Pancreas (tissue), 10 donors: ENCODE data around the gene CCL4. TPM values are rescaled to one million over a fixed set of nuclear protein-coding genes. Genes with fewer than 3 reads are reported as not detected.

Source experiments
- ATAC-seq, 4 donors: fragments of 200-7000 bp; cut with Tn5 transposase; one replicate each; pipeline versions ENCODE4 v1.8.0 to v1.9.1; 2020; ENCODE audit warnings: mild to moderate bottlenecking in 4 of 4, moderate library complexity in 4 of 4
- DNase-seq, 6 donors: peaks; one replicate each; pipeline ENCODE4 v3.0.0-alpha.2; 2020
- FAIRE-seq: peaks from 2 replicates; lab custom pipeline; 2012; peaks lifted over from hg19 to GRCh38; lab: Jason Lieb, UNC
- H3K27ac ChIP-seq, 4 donors: fragments of 200-600 bp; sonication (generic); 1 replicate in 3 of 4; 2 replicates in 1 of 4; pipeline versions ENCODE4 v1.5.0 to v1.8.0; 2020
- H3K27me3 ChIP-seq, 4 donors: fragments of 200-600 bp; one replicate each; pipeline ENCODE4 v1.8.0; 2021
- H3K36me3 ChIP-seq, 3 donors: fragments of 200-600 bp; sonication (generic) in 1 of 3; one replicate each; pipeline versions ENCODE4 v1.5.0 to v1.8.0; 2020 to 2021
- H3K4me1 ChIP-seq, 3 donors: fragments of 200-600 bp; one replicate each; pipeline ENCODE4 v1.8.0; 2021
- H3K4me3 ChIP-seq, 4 donors: fragments of 200-600 bp; sonication (generic) in 2 of 4; one replicate each; pipeline versions ENCODE4 v1.5.0 to v1.8.0; 2020 to 2021
- H3K9me3 ChIP-seq, 4 donors: fragments of 200-600 bp; one replicate each; pipeline ENCODE4 v1.8.0; 2021
- CTCF ChIP-seq, 4 donors: fragments of 200-600 bp; sonication (generic) in 3 of 4; IDR thresholded peaks; one replicate each; pipeline versions ENCODE4 v1.5.0 to v1.8.0; 2021; ENCODE audit warnings: antibody characterized with exemption in 4 of 4
- WGBS, 2 donors: extraction: QIAGEN DNeasy Blood & Tissue Kit; methylation state at CpG; one replicate each; pipeline ENCODE4 v1.1.7; 2013; 5-methylcytosine and 5-hydroxymethylcytosine counted together
- intact Hi-C, 3 donors: fragments of 100-400 bp; cut with DNase I; formaldehyde crosslinking; loops; one replicate each; pipeline versions ENCODE4 v1.11.1 to v1.14.2; 2022
- polyA plus RNA-seq, 2 donors: library from polyadenylated mRNA; stranded (reverse); fragments of 200-250 nt; gene quantifications; one replicate each; pipeline ENCODE4 v1.2.3, GENCODE V29; 2013
- total RNA-seq, 6 donors: library from RNA; stranded (reverse); fragmentation: NEBNext Ultra II Directional in 4 of 6; extraction: Animal tissue kit (Norgen Biotek cat#: 25700) in 4 of 6; gene quantifications; one replicate each; pipeline versions ENCODE4 v1.2.1 to v1.2.4, GENCODE V29; 2021 to 2023
- donor health status: healthy with polysubstance abuse.
- donor health status: DM: no; HTN: no; CAD: no; lungs with moderate emphysema.
- donor health status: DM: no; HTN: no; CAD: no.
- donor health status: control.
- donor health status: control.
- donor health status: Bipolar disorder and iron deficiency.
- donor health status: DM: yes; HTN: yes; CAD: no.
- donor health status: DM: no; HTN: no; CAD: no.
- donor health status: DM: no; HTN: no; CAD: no.
- donor health status: DM: yes; HTN: yes; CAD: no.

The CCL4 gene
- total and polyA plus RNA-seq, 8 donors = 0.28 to 2.0 (median 1.2) TPM

GRCh38 chr17:36148559-36149295 lies 45.1 kb downstream of the CCL4 start:
- Histone ChIP-seq H3K36me3 (no peaks in the 10 kb centered on the region), H3K9me3 (no peaks in the 10 kb centered on the region), H3K27me3 (peaks cover 0 to 3% (median 0%) of the 10 kb centered on the region in 4 donors), H3K4me1 (no peaks in the 10 kb centered on the region), H3K27ac (no peak overlapping the region), H3K4me3 (no peak overlapping the region)
- ATAC-seq (peak; percentile 92 to 99 (median 94)), DNase-seq (peak; percentile 29 to 85 (median 62)), FAIRE-seq (no peak)
- intact Hi-C loops = loop anchor here in 1 of 3 donors (5.0 kb wide), 1 partner anchor 176 kb away; no protein-coding TSS in a partner anchor
- 33 to 37% methylated on average over 6 of the region's 6 CpGs for WGBS, 2 donors
- TF ChIP-seq CTCF (IDR thresholded peaks at IDR 0.05) = peak; percentile 92 to 100 (median 100)

- H3K27ac ChIP-seq = no peak overlapping the region
- WGBS, 2 donors = 49 to 53% methylated on average over 11 of the region's 11 CpGs
- H3K27me3 ChIP-seq = peaks cover 0 to 3% (median under 1%) of the 10 kb centered on the region in 4 donors
- H3K36me3 ChIP-seq = no peaks in the 10 kb centered on the region
- H3K4me3 ChIP-seq = no peak overlapping the region
- no peak for TF ChIP-seq CTCF (IDR thresholded peaks at IDR 0.05)
- DNase-seq = no peak
- no peaks in the 10 kb centered on the region for H3K9me3 ChIP-seq
- no peaks in the 10 kb centered on the region for H3K4me1 ChIP-seq
- peak; percentile 8 to 66 (median 54) for ATAC-seq
- no peak for FAIRE-seq
- intact Hi-C loops = loop anchor here in 1 of 3 donors (5.0 kb wide), 1 partner anchor 177 kb away; no protein-coding TSS in a partner anchor
Observed at GRCh38 chr17:36149296-36149820, 45.7 kb downstream of the CCL4 start.

- H3K27me3 ChIP-seq = peaks cover 0 to 5% (median 2%) of the 10 kb centered on the region in 4 donors
- ATAC-seq (no peak), FAIRE-seq (no peak), DNase-seq (no peak)
- no peaks in the 10 kb centered on the region for H3K36me3 ChIP-seq
- H3K4me3 ChIP-seq = no peak overlapping the region
- intact Hi-C loops = no loop called here
- H3K27ac ChIP-seq = no peak overlapping the region
- WGBS, 2 donors = 42 to 53% methylated on average over 4 of the region's 4 CpGs
- no peaks in the 10 kb centered on the region for H3K4me1 ChIP-seq
- TF ChIP-seq CTCF (IDR thresholded peaks at IDR 0.05) = no peak
- no peaks in the 10 kb centered on the region for H3K9me3 ChIP-seq
Observed at GRCh38 chr17:36151891-36152638, 48.4 kb downstream of the CCL4 start.

GRCh38 chr17:36152639-36153120 lies 49.1 kb downstream of the CCL4 start:
- 67 to 84% methylated on average over 8 of the region's 8 CpGs for WGBS, 2 donors
- H3K4me3 ChIP-seq = no peak overlapping the region
- TF ChIP-seq CTCF (IDR thresholded peaks at IDR 0.05) = no peak
- no peaks in the 10 kb centered on the region for H3K36me3 ChIP-seq
- FAIRE-seq (no peak), DNase-seq (no peak), ATAC-seq (no peak)
- peaks cover 0 to 5% (median 2%) of the 10 kb centered on the region in 4 donors for H3K27me3 ChIP-seq
- H3K9me3 ChIP-seq = no peaks in the 10 kb centered on the region
- no peaks in the 10 kb centered on the region for H3K4me1 ChIP-seq
- no peak overlapping the region for H3K27ac ChIP-seq
- intact Hi-C loops = no loop called here
